8988T (cell line): ENCODE measurements around the gene PVALEF.
A peak's percentile ranks its signal among the peaks of the same experiment; 100 is the strongest.
"Not testable (repeated sequence)": the region's sequence is repeated elsewhere in the genome, so short reads cannot be mapped to it uniquely, and the experiment has no call there.

ENCODE experiments used
- DNase-seq: peaks from one replicate; pipeline ENCODE4 v3.0.0; 2011

The PVALEF gene

DNA sequence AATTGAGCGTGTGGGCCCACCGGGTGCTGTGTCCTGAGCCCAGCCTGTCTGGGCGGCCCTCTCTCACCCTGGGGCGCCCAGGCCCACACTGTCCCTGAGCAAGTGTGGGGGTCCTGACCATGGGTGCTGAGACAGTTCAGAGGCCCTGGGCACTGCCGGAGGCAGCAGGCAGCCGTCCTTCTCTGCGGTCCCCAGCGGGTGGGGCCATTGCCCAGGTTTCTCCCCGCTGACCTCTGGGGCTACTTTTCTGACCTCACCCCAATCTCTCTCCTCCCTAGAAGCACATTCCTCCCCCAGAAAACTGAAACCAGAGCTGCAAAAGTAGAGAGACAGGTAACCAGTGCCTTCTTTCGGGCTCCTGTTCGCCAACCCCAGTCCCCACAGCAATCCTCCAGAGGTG, 36.0 kb upstream of the PVALEF start:
- DNase-seq, result no peak

DNA sequence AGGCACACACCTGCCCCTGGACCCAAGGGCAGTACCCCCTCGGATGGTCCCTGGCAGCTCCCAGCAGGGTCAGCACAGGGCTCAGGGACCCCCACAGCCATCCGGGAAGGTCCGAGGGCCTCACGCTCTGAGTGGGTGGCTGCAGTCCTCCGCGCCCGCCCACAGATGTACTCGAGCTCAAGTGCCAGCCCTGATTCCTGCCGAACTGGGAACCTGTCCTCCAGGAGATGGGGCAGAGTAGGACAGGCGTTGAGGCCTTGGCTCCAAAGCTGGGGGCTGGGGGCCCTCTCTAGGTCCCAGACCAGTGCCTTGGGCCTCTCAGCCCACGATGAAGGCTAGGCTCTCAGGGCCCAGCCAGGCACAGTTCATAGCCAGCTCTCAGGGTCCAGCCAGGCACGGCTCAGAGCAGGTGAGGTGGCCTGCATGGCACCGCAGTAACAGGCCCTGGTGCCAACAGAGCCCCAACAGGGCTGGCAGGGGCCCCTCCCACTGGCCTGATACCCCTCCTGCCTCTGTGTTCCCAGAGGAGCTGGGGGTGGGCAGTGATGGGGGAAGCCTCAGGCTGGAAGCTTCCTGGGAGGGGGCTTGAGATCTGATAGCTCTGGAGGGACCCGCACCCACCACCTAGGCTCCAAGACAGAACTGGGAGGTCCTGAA, 35.5 kb upstream of the PVALEF start:
- no peak for DNase-seq

DNA sequence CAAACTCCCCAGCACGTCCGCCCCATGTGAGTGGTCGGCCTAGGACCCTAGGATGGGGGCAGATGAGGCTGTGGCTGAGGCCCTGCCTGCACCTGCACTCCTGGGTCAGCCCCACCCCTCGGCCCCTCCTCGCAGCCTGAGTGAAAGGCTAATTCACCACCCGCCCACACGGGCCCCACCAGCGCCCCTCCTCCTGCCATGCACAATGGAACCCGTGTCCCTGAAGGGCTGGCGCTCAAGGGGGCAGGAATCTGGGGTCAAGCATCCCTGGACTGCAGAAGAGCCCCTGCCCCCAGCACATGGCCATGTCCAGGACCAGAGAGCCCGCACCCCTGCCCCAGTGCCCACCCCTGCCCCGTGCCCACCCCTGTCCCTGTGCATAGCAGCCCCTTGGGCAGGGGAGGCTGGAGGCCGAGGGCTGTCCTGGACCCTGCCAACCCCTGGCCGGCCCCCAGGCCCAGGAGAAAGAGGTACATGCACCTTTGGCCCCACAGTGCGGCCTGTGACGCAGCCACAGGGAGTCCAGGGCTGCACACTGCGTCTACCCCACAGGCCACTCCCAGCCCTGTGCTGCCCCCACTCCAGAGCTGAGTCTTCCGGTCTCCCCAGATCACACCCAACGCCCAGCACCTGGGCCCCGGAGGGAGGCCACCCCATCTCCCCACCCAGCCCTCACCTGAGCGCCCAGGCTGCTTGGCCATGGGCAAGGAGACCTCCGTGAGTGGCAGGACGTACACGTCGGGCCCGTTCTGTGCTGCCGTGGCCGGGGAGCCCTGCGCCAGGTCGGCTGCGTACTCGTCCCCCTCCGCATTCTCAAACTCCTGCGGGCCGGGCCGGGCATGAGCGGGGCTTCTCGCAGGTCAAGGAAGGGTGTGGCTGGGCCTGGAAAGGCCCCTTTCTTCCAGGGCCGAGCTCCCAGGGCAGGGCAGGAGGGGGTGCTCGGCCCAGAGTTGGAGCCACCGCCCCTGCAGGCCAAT, 34.6 kb upstream of the PVALEF start:
- no peak for DNase-seq

DNA sequence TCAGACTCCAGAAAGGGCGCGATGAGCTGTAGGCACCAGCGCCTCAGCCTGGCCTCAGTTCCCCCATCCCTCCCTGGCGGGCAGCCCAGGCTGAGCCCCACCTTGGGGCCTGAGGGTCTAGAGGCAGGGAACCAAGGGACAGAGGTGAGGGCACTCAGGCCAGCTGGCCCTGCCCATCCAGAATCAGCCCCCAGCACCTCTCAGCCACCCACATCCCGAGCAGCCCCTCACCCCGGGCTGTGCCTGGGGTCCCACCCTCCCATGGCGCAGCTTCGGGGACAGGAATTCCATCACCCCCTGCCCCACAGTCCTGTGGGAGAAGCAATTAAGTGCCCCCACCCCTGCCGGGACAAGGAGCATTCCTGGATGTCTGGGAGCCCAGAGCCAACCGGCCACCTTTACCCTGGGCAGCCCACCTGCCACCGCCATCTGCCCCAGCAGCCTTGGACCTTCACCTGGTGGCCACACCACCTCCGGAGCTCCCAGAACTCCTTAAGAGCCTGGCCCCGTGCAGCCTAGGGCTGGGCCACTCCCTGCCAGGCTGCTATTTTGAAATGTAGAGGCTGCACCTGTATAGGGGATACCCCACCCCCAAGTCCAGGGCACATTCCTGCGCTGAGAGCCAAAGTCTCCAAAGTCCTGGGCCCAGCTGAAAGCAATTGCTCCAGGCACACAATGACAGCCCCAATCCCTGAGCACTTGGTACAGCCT, 33.7 kb upstream of the PVALEF start:
- DNase-seq, result no peak

DNA sequence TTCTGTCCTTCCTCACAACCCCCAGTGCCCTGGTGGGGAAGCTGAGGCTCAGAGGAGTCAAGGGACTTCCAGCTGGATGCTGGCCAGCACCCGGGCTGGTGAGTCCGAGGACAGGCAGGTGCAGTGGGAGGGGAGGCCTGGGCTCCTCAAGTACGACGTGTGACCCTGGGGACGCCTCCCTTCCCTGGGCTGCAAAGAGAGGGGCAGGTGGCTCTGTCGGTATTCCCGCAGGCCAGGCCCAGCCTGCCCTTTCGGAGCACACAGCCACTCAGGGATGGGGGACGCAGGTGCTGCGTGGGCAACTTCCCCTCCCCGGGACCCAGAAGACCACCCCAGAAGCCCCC, 33.1 kb upstream of the PVALEF start:
- no peak for DNase-seq

DNA sequence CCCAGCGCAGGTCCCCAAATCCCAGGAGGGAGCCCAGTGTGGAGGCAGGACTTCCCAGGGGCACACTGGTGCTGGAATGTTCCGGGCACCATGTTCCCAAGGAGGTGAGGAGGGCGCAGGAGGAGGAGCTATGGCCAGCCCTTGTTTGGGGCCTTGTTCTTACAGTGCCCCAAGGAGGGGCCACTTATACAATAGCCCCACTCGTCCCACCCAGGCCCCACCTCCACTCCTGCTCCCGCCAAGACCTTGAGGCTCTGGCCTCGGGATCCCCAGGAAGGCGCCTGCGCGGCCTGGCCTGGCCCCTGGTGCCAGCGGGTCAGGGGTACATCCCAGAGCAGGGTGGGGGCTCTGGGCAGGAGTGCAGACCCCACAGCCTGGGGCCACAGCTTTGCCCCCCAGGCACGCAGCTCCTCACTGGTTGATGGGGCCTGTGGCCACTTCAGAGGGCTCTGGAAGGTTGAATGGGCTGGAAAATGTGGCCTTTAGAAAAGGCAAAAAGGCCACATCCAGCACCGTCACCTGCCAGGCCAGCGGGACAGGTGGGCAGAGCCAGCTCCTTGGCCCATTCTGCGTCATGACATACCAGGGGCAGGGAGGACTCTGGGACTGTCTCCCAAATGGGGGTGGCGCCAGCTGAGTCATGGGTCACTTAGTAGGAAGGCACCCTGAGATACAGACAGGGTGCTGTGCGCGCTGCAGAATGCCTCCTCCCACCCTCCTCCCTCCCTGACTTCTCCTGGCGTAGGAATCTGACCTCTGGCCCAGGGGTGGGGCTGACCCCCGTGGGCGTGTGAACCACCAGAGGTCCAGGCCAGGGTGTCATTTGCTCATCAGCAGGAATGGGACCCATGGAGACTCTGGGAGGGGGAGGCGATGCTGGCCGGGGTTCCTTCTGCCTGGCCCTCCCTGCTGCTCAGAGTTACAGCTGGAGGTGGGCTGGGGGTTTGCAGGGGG, 32.3 kb upstream of the PVALEF start:
- no peak for DNase-seq

DNA sequence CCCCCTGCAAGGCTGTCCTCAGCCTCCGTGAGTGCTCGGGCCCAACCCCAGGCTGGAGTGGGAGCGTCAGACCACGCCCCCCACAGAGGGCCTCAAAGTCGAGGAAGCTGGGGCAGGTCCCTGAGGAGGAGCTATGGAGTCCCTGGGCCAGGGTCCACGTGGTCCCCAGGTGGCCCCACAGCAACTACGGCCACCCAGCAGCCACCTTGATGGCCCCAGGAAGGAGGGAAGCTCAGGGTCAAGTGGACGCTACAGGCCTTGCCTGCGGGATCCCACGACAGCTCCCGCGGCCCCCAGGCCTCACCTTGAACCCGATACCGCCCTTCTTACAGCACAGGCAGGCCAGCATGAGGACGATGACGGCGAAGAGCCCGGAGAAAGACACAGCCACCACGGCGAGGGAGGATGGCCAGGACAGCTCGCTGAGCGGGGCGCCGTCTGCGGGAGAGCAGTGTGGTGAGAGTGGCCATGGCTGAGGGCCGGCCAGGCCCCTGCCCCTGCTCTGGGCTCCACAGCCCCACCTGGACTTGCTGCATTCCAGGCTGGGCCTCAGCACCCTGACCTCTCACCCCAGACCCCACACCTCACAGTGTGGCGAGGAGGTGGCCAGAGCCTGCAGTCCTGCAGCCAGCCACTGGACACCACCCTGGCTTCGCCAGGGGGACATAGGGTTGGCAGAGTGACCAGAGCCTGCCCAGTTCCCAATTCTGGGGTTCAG, 31.1 kb upstream of the PVALEF start:
- DNase-seq, result no peak

DNA sequence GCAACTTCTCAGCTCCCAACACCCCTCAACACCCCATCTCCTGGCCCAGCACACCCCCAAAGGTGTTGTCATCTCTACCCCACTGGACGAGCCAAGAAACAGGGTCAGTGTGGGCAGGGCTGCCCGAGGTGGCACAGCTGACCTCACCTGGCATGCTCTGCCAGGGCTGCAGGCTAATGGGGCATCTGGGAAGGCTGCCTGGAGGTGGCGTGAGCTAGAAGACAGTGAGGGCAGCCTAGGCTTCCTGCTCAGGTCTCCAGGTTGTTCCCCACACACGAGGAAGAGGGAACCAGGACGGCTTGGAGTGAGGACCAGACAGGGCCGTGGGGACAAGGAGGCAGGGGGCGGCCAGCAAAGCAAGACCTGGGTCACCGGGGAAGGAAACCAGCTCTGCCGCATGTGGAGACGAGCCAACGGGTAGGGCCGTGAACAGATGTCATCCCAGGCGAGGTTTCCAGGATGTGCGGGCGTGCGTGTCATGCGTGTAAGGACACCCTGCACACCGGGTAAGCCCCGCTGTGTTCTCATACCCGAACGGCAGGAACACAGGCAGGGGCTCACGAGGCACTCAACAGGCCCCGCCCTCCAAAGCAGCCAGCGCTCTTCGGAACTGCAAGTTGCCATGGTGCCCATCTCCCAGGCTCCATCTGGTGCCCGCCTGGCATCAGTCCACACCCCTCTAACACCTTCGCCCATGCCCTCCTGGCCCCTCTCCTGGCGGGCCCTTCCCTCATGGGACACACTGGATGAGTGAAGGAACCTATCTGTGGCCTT, 29.6 kb upstream of the PVALEF start:
- no peak for DNase-seq

DNA sequence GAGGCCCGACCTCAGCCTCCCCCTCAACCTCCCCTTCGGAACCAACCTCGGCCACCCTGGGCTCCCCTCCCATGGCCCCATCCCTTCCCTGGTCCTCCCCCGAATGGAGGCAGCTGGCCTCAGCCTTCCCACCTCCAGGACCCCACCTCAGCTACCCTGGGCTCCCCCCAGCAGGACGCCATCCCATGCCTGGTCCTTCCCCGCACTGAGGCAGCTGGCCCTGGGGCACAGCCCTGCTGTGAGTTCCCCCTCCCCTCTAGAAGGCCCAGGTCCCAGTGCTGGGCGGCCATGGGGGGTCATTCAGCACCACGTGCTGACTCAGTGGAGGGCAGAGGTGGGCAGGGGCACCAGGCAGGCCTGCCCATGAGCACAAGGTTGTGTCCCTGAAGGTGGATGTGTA, 28.9 kb upstream of the PVALEF start:
- no peak for DNase-seq

DNA sequence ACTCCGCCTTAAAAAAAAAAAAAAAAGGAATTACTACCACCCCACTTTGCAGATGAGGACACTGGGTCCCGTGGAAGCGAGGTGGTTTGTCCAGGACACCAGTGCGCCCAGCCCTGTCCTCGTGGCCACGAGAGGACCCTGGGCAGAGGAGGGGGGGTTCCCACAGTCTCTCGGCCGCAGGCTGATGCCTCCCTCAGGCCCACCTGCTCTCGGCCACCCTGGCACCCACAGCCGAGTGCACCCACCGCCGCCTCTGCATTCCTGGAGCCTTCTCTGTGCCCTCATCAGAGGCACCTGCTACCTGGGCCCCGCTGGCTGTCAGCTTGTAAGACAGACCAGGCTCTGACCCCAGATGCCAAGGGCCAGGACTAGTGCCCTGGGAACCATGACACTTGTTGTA, 28.1 kb upstream of the PVALEF start:
- DNase-seq, result no peak

DNA sequence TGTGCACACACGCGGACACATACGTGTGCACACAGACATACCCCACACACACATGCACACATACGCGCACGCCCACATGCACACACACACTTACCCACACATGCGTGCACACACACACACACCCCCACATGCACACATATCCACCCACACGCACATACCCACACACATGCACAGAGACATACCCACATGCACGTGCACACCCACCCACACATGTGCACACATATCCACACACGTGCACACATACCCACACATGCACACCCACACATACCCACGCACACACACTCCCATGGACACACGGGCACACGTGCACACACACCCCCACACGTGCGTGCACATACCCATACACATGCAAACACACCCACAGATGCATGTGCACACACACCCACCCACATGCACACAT, 27.2 kb upstream of the PVALEF start:
- no peak for DNase-seq

DNA sequence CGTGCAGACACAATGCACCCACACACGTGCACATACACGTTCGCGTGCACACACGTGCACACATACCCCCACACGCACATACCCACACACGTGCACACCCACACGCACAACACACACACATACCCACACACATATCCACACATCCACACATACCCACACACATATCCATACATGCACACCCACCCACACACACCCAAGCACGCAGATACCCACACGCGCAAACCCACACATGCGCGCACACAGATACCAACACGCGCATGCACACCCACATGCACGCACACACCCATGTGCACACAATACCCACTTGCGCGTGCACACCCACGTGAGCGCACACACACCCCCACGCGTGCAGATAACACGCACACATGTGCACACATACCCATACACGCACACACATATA, 26.8 kb upstream of the PVALEF start:
- DNase-seq, result no peak

DNA sequence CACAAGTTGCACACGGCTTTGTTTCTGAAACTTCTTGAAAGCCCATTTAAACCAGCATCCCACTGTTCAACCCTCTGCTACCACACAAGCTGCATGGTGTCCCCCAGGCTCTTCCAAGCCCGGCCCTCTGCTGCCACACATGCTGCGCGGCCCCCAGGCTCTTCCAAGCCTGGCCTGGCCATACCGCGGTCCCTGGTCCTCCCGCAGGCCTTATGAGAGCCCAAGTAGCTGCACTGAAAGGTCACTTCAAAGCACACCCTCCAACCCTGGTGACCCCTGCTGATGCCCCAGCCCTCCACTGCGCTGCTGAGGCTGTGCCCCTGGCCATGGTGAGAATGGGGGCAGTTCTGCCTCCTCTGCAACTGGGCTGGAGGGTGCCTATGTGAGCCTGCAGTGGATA, 25.9 kb upstream of the PVALEF start:
- DNase-seq, result no peak

DNA sequence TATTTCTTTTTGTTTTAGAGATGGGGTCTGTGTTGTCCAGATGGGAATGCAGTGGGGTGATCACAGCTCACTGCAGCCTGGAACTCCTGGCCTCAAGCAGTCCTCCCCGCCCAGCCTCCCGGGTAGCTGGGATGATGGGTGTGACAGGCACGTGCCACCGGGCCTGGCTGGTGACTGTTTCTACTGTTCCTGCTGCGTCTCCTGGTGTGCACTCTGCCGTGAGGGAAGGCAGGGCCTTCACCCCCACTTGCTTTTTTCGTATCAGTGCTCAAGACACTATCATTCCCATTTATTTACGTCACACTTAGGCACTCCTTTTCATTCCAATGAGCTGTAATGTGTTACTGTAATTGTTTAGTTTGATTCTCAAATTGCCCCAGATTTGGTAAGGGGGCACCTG, 25.3 kb upstream of the PVALEF start:
- no peak for DNase-seq

DNA sequence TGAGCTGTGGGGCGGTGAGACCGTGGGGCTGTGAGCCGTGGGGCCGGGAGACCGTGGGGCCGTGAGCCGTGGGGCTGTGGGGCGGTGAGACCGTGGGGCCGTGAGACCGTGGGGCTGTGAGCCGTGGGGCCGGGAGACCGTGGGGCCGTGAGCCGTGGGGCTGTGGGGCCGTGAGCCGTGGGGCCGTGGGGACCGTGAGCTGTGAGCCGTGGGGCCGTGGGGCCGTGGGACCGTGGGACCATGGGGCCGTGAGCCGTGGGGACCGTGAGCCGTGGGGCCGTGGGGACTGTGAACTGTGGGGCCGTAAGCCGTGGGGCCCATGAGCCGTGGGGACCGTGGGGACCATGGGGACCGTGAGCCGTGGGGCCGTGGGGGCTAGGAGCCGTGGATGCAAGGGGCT, 24.6 kb upstream of the PVALEF start:
- DNase-seq, result no peak

DNA sequence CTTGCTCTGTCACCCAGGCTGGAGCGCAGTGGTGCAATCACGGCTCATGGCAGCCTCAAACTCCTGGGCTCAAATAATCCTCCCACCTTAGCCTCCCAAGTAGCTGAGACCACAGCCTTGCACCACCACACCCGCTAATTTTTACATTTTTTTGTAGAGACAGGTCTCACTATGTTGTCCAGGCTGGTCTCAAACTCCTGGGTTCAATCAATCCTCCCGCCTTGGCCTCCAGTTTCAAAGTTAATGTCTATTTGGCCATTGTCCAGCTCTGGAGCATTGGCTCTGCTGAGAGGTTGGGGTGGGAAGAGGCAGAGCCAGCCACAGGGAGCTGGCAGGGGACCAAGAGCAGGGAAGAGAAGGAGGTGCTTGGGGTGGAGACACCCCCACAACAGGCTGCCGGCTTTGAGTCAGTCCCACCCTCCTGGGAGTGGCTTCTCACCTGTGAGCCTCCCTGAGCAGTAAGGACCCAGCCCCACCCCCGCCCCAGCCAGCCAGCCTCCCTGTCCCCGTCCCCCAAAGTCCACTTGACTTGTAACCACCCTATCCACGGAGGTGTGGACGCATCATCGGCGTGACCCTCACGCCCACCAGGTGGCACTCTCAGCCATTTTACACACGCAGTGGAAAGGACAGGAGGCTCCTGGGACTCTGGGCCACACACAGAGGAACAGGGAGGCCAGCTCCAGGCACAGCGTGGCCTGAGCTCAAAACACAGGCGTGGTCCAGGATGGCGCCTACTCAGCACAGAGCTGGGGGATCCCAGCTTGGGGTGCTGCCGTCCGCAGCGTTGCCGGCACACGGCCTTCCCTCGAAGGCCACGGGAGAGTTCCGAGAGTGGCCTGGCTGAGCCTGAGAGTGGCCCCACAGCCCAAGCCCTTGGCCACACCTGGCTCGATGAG, 22.8 kb upstream of the PVALEF start:
- DNase-seq, result peak; percentile 88

DNA sequence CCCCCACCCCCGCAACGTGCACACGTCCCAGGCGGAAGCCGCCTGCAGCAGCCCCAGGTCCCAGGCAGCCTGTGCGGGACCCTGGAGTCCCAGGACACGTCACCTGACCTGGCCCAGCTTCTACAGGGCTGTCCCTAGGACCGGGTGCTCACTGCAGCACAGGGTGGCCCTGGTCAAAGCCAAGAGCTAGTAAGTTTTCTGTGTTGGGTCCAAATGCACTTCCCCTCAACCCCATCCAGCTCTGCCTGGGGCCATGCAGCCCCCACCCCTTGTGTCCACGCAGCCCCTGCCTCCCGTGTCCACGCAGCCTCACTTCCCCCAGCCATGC, 22.1 kb upstream of the PVALEF start:
- DNase-seq, result no peak

DNA sequence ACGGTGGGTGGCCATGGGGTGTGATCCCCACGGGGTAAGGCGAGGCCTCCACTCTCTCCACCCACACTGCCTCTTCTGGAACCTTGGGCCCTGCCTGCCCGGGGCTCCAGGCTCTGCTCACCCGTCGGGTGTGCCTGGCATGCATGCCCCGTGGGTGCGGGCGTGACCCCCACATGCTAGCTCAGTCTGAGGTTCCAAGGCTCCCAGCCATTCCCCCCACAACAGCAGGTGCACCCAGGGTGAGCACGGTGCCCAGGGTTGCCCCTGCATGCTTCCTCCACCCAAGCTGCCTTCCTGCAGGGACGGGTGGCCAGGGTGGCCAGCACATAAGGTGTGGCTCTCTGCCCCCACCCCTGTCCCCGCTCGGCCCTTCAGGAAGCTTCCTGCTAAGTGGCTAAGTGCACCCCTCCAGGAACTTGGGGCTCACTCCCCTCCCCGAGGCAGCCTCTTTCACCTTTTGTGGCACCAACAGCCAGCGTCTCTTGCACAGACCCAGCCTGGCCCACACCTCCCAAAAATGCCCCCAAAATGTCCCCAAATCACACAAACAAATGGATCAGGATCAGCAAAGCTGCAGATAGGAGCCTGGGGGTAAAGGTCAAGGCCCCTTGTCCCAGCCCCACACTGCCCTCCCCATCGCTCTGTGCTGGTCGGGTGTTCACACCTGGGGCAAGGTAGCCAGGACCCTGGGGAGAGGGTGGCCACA, 21.4 kb upstream of the PVALEF start:
- no peak for DNase-seq

DNA sequence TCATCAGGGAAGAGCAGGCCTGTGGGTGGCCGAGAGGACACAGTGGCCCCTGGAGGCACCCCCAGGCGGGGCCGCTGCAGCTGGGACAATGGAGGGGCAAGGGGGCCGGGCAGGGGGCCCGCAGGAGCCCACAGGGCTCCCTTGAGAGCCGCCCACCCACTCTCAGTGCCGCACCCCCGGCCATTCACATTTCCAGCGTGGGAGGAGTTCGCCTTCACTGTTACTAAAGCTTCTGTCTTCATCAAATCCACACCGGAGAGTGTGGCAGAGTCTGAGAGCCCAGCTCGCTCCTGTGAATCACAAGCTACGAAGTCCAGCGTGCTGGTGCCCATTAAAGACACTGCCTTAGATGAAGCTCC, 20.9 kb upstream of the PVALEF start:
- DNase-seq, result no peak

DNA sequence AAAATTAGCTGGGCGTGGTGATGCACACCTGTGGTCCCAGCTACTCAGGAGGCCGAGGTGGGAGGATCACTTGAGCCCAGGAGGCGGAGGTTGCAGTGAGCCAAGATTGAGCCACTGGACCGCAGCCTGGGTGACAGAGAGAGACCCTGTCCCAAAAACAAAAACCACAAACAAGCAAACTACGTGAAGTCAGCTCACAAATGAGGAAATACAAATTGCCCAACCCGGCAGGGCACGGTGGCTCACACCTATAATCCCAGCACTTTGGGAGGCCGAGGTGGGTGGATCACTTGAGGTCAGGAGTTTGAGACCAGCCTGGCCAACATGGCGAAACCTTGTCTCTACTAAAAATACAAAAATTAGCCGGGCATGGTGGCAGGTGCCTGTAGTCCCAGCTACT, 19.1 kb upstream of the PVALEF start:
- not testable (repeated sequence) for DNase-seq
